HK-2 (cell line): ENCODE results near the gene RRAS2.
"Not testable (repeated sequence)": the region's sequence is repeated elsewhere in the genome, so short reads cannot be mapped to it uniquely, and the experiment has no call there.

Experiments
- DNase-seq: peaks from one replicate; pipeline ENCODE4 v3.0.0-alpha.2; 2018; ENCODE audit not compliant: unreplicated experiment

RRAS2 gene

DNA sequence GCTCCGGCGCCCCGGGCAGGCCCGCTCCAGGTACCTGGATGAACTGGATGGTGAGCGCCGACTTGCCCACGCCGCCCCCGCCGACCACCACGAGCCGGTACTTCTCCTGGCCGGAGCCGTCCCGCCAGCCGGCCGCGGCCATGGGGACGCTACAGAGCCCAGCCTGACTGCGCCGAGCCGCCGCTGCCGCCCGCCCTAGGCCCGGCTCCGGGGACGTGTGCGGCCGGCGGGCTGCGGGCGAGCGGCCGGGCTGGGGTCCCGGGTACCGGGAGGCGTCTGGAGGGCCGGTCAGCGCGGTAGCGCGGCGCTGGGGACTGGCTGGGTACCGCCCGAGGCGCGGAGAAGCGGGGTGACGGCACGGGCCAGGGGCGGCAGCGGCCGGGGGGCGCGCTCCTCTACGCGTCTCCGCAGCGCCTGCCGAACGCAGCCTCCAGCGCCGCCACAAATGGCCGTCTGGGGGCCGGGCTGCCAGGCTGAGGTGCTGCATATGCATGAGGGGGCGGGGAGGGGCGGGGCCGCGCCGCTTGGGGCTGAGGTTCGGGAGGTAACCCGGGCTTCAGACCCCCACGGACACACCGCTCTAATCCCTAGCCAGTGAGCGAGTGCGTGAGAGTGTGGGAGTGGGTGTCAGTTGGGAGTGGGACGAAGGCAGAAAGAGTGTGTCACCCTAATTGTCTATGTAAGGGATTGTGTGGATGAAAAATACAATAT, at the start of gene RRAS2:
Gene RRAS2 (minus strand): TSS at position 455 of the 711 bp plus-strand sequence. CDS start 313 bp downstream, at position 142.
- peak; percentile 74 for DNase-seq

DNA sequence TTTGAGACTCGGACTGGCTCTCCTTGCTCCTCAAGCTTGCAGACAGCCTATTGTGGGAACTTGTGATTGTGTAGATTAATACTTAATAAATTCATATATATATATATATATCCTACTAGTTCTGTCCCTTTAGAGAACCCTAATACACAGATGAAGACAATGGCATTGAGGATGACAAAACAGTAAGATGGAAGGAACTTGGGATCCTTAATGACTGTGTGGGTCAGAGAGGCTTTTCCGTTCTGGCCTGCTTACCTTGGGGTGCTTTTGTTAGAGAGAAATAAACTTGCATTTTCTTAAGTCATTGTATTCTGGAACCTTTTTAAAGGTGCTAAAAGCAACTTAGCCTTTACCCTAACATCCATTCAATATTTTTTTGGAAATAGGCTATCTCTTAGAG, 49.6 kb upstream of the RRAS2 start:
- no peak for DNase-seq

GRCh38 chr11:14406116-14406515, 47.1 kb upstream of the RRAS2 start:
- not testable (repeated sequence) for DNase-seq

DNA sequence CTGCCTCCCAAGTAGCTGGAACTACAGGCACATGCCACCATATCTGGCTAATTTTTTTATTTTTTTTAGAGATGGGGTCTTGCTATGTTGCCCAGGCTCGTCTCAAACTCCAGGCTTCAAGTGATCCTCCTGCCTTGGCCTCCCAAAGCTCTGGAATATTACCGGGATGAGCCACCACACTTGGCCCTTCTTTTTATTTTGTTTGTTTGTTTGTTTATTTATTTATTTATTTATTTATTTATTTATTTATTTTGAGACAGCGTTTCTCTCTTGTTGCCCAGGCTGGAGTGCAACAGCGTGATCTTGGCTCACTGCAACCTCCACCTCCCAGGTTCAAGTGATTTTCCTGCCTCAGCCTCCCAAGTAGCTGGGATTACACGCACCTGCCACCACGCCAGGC, 44.5 kb upstream of the RRAS2 start:
- not testable (repeated sequence) for DNase-seq

GRCh38 chr11:14399087-14399486, 40.1 kb upstream of the RRAS2 start:
- no peak for DNase-seq

GRCh38 chr11:14396273-14396672, 37.3 kb upstream of the RRAS2 start:
- DNase-seq = no peak

GRCh38 chr11:14393889-14394288, 34.9 kb upstream of the RRAS2 start:
- DNase-seq = no peak

- DNase-seq = no peak
These were observed 34.1 kb upstream of the RRAS2 start for GRCh38 chr11:14393129-14393528.

DNA sequence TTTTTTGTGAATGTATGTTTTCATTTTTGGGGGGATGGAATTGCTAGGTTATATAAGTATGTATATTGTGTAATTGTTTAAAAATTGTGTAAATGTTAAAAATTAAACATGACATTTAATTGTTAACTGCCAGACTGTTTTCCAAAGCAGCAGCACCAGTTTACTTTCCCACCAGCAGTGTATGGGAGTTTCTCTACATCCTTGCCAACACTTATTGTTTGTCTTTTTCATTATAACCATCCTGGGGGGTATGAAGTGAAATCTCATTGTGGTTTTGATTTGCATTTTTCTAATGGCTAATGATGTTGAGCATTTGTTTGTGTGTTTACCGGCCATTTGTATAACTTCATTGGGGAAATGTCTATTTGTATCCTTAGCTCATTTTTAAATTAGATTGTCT, 31.7 kb upstream of the RRAS2 start:
- no peak for DNase-seq

DNA sequence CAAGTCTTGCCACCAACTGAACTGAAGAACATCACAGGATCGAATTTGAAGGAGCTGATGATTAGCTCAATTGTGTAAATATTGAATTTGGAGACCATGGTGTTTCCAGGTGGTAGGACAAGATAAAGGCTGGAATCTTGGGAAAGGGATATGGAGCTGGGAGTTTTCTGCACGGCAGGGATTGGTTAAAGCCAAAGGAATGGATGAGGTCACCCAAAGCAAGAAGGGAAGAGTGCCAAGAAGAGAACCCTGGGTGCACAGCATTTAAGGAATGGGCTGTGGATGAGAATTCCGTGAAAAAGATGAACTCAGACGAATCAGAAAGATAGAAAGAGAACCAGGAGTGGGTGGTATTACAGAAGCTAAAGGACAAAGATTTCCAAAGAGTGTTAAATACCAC, 29.4 kb upstream of the RRAS2 start:
- DNase-seq = no peak

- no peak for DNase-seq
These were observed 28.0 kb upstream of the RRAS2 start for GRCh38 chr11:14386895-14387480.

- DNase-seq = no peak
These were observed 27.1 kb upstream of the RRAS2 start for GRCh38 chr11:14386081-14386480.

GRCh38 chr11:14384338-14384737, 25.4 kb upstream of the RRAS2 start:
- no peak for DNase-seq

DNA sequence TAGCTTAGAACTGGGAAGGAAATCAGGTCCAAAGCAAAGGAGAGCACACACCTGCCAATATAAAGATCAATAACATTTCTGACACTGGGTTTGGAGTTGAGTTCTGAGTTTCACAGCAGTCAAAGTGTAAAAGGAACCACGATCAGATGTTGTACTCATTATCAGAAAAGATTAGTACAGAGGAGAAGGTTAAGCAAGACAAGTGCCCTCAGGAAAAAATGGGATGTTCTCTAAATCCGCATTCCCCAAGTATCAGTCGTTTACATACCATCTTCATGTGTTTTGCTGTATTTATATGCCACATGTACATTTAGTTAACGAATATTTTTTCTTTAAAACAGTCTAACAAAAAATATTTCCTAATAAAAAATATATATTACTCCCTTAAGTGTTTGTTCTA, 23.0 kb upstream of the RRAS2 start:
- DNase-seq = no peak

DNA sequence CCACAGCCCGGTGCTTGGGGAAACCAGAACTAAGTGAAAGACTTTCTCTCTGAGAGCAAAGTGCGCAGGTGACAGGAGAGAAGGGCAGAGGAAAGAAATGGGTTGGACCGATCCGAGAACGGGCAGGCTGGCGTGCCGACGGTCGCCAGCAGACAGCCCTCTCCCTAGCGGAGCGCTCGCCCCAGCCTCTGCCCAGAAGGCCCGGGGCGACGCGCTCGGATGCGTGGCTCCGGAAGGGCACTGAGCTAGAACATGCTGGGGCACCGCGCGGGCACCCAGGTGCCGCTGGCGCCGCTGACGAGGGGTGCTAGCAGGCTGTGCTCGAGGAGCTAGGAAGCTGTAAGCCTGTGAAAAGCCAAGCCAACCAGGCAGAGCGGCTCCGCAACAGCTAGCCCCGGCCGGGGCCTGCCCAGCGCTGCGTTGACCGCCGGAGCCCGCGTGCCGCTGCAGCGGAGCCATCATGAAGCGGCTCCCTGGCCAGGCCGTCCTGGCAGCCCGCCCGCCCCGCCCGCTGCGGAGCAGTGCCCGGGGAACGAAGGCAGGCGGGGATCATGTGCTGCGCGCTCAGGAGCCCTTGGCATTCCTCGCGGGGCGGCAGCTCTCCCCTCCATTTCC, 22.1 kb upstream of the RRAS2 start:
- DNase-seq = peak; percentile 70

DNA sequence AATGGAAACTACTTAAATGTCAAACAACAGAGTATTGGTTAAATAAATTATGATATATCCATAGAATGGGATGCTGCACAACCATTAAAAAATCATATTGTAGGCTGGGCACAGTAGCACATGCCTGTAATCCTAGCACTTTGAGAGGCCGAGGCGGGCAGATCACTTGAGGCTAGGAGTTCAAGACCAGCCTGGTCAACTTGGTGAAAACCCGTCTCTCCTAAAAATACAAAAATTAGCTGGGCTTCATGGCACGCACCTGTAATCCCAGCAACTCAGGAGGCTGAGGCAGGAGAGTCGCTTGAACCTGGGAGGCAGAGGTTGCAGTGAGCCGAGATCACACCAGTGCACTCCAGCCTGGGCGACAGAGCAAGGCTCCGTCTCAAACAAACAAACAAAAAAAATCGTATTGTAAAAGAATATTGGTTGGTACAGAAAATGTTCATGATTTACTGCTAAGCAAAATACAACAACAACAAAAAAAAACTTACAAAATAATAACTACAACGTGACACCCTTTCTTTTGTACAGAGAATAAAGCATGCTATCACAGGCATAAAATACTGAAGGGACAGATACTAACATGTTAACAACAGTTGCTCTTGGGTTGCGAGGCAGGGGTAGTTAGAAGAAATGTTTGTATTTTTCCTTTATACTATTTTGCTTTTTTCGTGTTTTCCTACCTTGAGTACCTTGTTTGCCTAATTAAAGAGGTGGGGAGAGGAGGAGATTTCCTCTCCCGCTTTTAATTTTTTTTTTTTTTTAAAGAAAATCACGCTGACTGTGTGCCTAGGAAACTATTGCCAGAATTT, 21.3 kb upstream of the RRAS2 start:
- no peak for DNase-seq

- no peak for DNase-seq
These were observed 19.2 kb upstream of the RRAS2 start for GRCh38 chr11:14378171-14378570.

DNA sequence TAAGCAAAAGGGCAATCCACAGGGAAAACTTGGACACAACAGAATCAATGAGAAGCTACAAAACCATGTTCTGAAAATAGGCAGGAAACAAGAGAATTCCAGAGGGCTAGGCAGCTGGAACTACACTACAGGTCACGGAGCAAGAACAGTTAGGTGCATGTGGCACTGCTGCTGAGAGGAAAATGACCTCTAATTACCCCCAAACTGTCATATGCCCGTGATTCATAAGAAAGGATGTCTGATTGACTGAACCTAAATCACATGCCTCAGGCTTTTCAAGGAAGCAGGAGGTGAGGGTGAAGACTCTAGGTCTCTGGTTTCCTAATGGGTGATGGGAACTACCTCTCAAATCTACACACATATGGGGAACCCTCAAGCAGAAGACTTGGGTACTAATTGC, 17.9 kb upstream of the RRAS2 start:
- DNase-seq = no peak

GRCh38 chr11:14374922-14375830, 16.2 kb upstream of the RRAS2 start:
- no peak for DNase-seq

DNA sequence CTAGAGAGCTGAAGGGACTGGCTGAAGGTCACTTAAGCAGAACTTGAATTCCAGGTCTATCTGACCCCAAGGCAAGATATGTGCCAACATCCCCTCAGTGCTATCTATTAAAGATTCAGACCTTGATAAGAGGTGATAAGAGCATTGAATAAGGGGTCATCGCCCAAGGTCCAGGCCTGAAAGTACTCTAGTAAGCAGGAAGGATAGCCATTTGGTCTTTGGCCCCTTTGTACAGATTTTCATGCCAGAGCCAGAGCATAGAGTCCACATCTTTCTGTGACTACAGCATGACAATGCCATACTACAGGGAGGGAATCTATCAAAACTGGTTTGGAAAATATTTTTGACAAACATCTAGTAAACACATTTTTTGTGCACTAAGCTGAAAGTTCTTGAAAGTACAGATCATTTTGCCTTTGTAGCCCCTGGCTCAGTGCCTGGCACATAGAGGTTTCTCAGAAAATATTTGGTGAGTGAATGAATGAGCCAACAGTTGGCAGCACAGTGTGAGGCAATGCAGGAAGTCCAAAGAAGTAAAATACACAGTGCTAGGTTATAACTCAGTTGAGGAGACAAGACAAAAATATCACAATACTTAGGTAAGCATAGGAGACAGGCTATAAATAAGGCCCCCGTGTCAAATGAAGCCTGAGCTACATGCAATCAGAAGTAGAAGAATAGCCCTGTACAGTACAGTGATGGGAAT, 15.1 kb upstream of the RRAS2 start:
- no peak for DNase-seq

GRCh38 chr11:14372011-14372410, 13.0 kb upstream of the RRAS2 start:
- DNase-seq = no peak
